Thyroid gland (tissue), 4 donors: Measurements from ENCODE around the gene WDR59. TPM values are rescaled to one million over a fixed set of nuclear protein-coding genes. Genes with fewer than 3 reads are reported as not detected.
"Not testable (repeated sequence)": the region's sequence is repeated elsewhere in the genome, so short reads cannot be mapped to it uniquely, and the experiment has no call there.

Experiments used
- DNase-seq, 2 donors: peaks; one replicate each; pipeline ENCODE4 v3.0.0-alpha.2; 2019
- H3K27ac ChIP-seq, 3 donors: fragments of 200-600 bp; sonication (generic); 1 replicate in 2 of 3; 2 replicates in 1 of 3; pipeline ENCODE4 v1.5.1; 2016 to 2019; ENCODE audit warnings: mild to moderate bottlenecking in 1 of 3, moderate library complexity in 1 of 3
- H3K27me3 ChIP-seq: fragments of 200-600 bp; sonication (generic); one replicate; pipeline ENCODE4 v1.5.1; 2019
- H3K36me3 ChIP-seq, 2 donors: fragments of 200-600 bp; sonication (generic); one replicate each; pipeline ENCODE4 v1.5.1; 2016 to 2019
- H3K4me1 ChIP-seq, 2 donors: fragments of 200-600 bp; sonication (generic); one replicate each; pipeline ENCODE4 v1.5.1; 2017 to 2019
- H3K4me3 ChIP-seq, 3 donors: fragments of 200-600 bp; sonication (generic); replicated peaks in 1 of 3; 1 replicate in 2 of 3; 2 replicates in 1 of 3; pipeline ENCODE4 v1.5.1; 2016; ENCODE audit warnings: mild to moderate bottlenecking in 1 of 3
- H3K9me3 ChIP-seq: fragments of 200-600 bp; sonication (generic); one replicate; pipeline ENCODE4 v1.5.1; 2017
- POLR2A ChIP-seq, 2 donors: fragments of 450-650 bp; IDR thresholded peaks; one replicate each; pipeline ENCODE4 v1.6.1; 2017; ENCODE audit warnings: antibody characterized with exemption in 2 of 2, mild to moderate bottlenecking in 2 of 2, moderate library complexity in 1 of 2
- WGBS, 2 donors: methylation state at CpG; one replicate each; pipeline ENCODE4 v1.1.5; 2017; 5-methylcytosine and 5-hydroxymethylcytosine counted together
- intact Hi-C: fragments of 100-400 bp; cut with DNase I; formaldehyde crosslinking; loops from one replicate; pipeline ENCODE4 v1.15.1; 2023
- total RNA-seq, 4 donors: library from RNA; depleted of rRNA; stranded (reverse); fragments of >200 nt; gene quantifications; one replicate each; pipeline ENCODE4 v1.2.3, GENCODE V29; 2016
- TF ChIP-seq, protein P1 (sequence below), 6 experiments: fragments of 200-600 bp in 3 of 6; fragments of 450-650 bp in 3 of 6; sonication (generic) in 3 of 6; IDR thresholded peaks; one replicate each; pipeline ENCODE4 v1.5.1; 2016 to 2019; ENCODE audit warnings: antibody characterized with exemption in 6 of 6, mild to moderate bottlenecking in 2 of 6, inconsistent platforms in 1 of 6, moderate library complexity in 1 of 6

Gene WDR59
- total RNA-seq, 4 donors from 2014 or later = 40.2 to 55.8 (median 46.9) TPM

- no peak for DNase-seq
- 87 to 92% methylated on average over 8 of the region's 8 CpGs for WGBS, 2 donors
- no peaks in the 10 kb centered on the region for H3K9me3 ChIP-seq
- H3K27me3 ChIP-seq = no peaks in the 10 kb centered on the region
- intact Hi-C loops = no loop called here
- no peak overlapping the region for H3K27ac ChIP-seq
- H3K36me3 ChIP-seq = no peaks in the 10 kb centered on the region
- TF ChIP-seq, protein P1, sequence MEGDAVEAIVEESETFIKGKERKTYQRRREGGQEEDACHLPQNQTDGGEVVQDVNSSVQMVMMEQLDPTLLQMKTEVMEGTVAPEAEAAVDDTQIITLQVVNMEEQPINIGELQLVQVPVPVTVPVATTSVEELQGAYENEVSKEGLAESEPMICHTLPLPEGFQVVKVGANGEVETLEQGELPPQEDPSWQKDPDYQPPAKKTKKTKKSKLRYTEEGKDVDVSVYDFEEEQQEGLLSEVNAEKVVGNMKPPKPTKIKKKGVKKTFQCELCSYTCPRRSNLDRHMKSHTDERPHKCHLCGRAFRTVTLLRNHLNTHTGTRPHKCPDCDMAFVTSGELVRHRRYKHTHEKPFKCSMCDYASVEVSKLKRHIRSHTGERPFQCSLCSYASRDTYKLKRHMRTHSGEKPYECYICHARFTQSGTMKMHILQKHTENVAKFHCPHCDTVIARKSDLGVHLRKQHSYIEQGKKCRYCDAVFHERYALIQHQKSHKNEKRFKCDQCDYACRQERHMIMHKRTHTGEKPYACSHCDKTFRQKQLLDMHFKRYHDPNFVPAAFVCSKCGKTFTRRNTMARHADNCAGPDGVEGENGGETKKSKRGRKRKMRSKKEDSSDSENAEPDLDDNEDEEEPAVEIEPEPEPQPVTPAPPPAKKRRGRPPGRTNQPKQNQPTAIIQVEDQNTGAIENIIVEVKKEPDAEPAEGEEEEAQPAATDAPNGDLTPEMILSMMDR (IDR thresholded peaks at IDR 0.05) = no peak
- no peak for TF ChIP-seq POLR2A (IDR thresholded peaks at IDR 0.05)
- H3K4me1 ChIP-seq = peaks cover 5 to 11% of the 10 kb centered on the region in 2 donors
- H3K4me3 ChIP-seq = no peak overlapping the region
Observed at GRCh38 chr16:75019007-75019406, 34.1 kb upstream of the WDR59 start.

DNA sequence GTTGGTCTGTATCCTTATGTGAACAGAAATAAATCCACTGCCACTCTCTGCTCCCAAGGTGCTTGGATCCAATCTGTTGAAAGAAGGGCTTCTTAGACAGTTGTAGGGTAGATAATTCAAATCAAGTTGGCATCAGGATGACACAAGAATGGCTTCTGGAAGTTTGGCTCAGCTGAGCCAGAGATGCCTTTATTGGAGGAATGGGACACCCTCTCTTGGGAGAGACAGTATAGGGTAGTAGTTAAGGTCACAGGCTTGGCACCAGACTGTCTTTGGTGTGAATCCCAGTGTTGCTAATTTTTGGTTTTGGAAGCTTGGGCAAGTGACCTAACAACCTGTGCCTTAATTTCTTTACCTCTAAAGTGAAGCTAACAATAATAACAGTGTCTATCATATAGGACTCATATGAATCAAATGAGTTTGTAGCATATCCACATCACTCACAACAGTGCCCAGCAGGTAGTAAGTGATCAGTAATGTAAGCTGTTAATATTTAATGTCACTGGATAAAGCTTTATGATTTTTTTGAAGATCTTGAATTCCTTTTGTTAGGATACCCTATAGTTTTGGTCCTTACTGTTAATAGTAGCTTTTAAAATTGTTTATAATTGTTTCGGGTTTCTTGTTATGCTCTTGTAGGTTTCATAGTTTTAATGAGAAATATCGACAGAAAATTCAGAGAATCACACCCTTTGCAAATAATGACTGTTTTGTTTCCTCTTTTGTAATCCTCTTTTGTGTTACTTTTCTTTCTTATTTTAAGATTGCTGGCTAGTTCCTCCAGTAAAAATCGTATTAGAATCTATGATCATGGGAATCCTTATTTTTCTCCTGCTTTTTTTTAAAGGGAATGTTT lies 33.0 kb upstream of the WDR59 start:
- 70 to 78% methylated on average over 3 of the region's 3 CpGs for WGBS, 2 donors
- TF ChIP-seq, protein P1 (IDR thresholded peaks at IDR 0.05) = no peak
- TF ChIP-seq POLR2A (IDR thresholded peaks at IDR 0.05) = no peak
- Histone ChIP-seq H3K9me3 (no peaks in the 10 kb centered on the region), H3K4me3 (no peak overlapping the region), H3K27me3 (no peaks in the 10 kb centered on the region), H3K4me1 (peaks cover 14 to 18% of the 10 kb centered on the region in 2 donors), H3K36me3 (no peaks in the 10 kb centered on the region), H3K27ac (peak overlapping the region; percentile 4 to 35 (median 20))
- DNase-seq = no peak
- intact Hi-C loops = no loop called here

DNA sequence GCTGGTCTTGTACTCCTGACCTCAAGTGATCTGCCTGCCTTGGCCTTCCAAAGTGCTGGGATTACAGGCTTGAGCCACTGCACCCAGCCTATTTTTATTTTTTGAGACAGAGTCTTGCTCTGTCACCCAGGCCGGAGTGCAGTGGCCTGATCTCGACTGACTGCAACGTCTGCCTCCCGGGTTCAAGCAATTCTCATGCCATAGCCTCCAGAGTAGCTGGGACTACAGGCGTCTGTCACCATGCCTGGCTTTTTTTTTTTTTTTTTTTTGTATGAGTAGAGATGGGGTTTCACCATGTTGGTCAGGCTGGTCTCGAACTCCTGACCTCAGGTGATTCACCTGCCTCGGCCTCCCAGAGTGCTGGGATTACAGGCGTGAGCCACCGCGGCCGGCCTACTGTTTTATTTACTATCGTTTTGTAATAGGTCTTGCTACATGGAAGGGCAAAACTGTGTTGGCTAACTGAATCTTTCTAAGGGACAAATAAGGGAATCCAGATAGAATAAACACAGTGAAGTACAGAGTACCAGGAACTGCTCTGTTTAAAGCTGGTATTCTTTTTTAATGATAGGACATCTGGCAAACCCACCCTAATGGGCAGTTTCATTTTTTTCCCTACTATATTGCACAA lies 31.6 kb upstream of the WDR59 start:
- H3K4me3 ChIP-seq, H3K27me3 ChIP-seq, H3K36me3 ChIP-seq, DNase-seq, intact Hi-C loops, H3K9me3 ChIP-seq: not testable (repeated sequence)
- Histone ChIP-seq H3K27ac (peak overlapping the region; percentile 20 to 49 (median 37)), H3K4me1 (peaks cover 28 to 31% of the 10 kb centered on the region in 2 donors)
- WGBS, 2 donors = 90 to 98% methylated on average over 12 of the region's 12 CpGs

DNA sequence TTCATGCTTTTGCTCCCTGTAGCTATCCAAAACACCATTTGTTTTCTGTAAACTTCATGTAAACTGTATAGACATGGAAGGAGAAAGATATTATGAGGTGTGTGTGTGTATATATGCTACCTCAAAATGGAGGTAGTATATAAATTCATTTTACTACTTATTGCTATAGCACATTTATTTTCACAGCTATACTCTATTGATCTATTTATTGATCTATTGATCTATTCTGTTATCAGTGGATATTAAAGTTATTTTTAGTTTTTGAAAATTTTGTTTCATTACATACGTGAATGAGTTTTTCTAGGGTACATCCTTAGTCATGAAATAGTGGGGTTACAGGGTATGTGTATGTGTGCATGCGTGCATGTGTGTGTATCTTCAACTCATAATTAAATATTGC lies 29.4 kb upstream of the WDR59 start:
- Histone ChIP-seq H3K27me3 (no peaks in the 10 kb centered on the region), H3K36me3 (no peaks in the 10 kb centered on the region), H3K9me3 (no peaks in the 10 kb centered on the region), H3K27ac (peak overlapping the region in 1 of 3 donors; percentile 92), H3K4me1 (peaks cover 46 to 47% of the 10 kb centered on the region in 2 donors), H3K4me3 (no peak overlapping the region)
- whole genome bisulfite sequencing, 2 donors = 56 to 96% methylated on average over 2 of the region's 2 CpGs
- intact Hi-C loops = no loop called here
- TF ChIP-seq, protein P1 (IDR thresholded peaks at IDR 0.05) = no peak
- no peak for TF ChIP-seq POLR2A (IDR thresholded peaks at IDR 0.05)
- no peak for DNase-seq

DNA sequence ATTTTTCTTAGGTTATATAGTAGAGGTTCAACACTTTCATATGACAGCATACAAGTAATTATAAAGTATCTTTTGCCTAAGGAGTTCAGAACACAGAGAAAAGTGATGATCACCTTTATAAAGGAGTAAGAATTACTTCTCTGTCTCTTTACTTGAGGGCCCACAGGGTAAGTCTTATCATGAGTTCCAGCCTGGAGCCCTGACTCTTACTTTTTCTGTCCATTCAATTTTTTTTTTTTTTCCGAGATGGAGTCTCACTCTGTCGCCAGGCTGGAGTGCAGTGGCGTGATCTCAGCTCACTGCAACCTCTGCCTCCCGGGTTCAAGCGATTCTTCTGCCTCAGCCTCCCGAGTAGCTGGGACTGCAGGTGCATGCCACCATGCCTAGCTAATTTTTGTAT lies 28.2 kb upstream of the WDR59 start:
- intact Hi-C loops, H3K9me3 ChIP-seq, H3K4me3 ChIP-seq, H3K27me3 ChIP-seq, DNase-seq, H3K36me3 ChIP-seq: not testable (repeated sequence)
- Histone ChIP-seq H3K4me1 (peaks cover 54 to 58% of the 10 kb centered on the region in 2 donors), H3K27ac (peak overlapping the region; percentile 69 to 92 (median 87))
- 89 to 97% methylated on average over 6 of the region's 6 CpGs for WGBS, 2 donors
